H9 (cell line): ENCODE measurements around the gene PSMD10. TPM values are rescaled to one million over a fixed set of nuclear protein-coding genes. Genes with fewer than 3 reads are reported as not detected.

Experiments
- DNase-seq: peaks from one replicate; pipeline ENCODE4 v3.0.0-alpha.2; 2017
- H2AFZ ChIP-seq: one replicate; pipeline ENCODE4 v1.6.1; 2013; ENCODE audit warnings: mild to moderate bottlenecking, low read length, control low read depth, moderate library complexity
- H2AK5ac ChIP-seq: 2 replicates; pipeline ENCODE4 v1.6.1; 2013; ENCODE audit warnings: low read length, control low read depth, mixed read lengths; ENCODE audit not compliant: insufficient read length
- H2BK120ac ChIP-seq: one replicate; pipeline ENCODE4 v1.6.1; 2013; ENCODE audit warnings: low read depth, mild to moderate bottlenecking, low read length, control low read depth, inconsistent platforms; ENCODE audit not compliant: poor library complexity, severe bottlenecking
- H2BK12ac ChIP-seq: 2 replicates; pipeline ENCODE4 v1.6.1; 2013; ENCODE audit warnings: low read length, control low read depth, mixed read lengths, low read depth; ENCODE audit not compliant: insufficient read length
- H2BK15ac ChIP-seq: 2 replicates; pipeline ENCODE4 v1.6.1; 2013; ENCODE audit warnings: low read depth, low read length, control low read depth
- H2BK20ac ChIP-seq: one replicate; pipeline ENCODE4 v1.6.1; 2013; ENCODE audit warnings: low read depth, mild to moderate bottlenecking, low read length, control low read depth, inconsistent platforms; ENCODE audit not compliant: poor library complexity, severe bottlenecking
- H2BK5ac ChIP-seq: 2 replicates; pipeline ENCODE4 v1.6.1; 2013; ENCODE audit warnings: low read length, control low read depth, mixed read lengths; ENCODE audit not compliant: insufficient read length
- H3K14ac ChIP-seq: 2 replicates; pipeline ENCODE4 v1.6.1; 2013; ENCODE audit warnings: low read length, control low read depth; ENCODE audit not compliant: insufficient read depth
- H3K18ac ChIP-seq: 2 replicates; pipeline ENCODE4 v1.6.1; 2013; ENCODE audit warnings: low read depth, mild to moderate bottlenecking, mixed read lengths, low read length, control low read depth; ENCODE audit not compliant: insufficient read length
- H3K23ac ChIP-seq: 2 replicates; pipeline ENCODE4 v1.6.1; 2013; ENCODE audit warnings: low read length, control low read depth, mixed read lengths, low read depth; ENCODE audit not compliant: insufficient read length
- H3K23me2 ChIP-seq: 2 replicates; pipeline ENCODE4 v1.6.1; 2013; ENCODE audit warnings: low read depth, mild to moderate bottlenecking, mixed read lengths, low read length, control low read depth; ENCODE audit not compliant: insufficient read length, poor library complexity, severe bottlenecking
- H3K27ac ChIP-seq: 2 replicates; pipeline ENCODE4 v1.5.1; 2013; ENCODE audit warnings: low read length, control low read depth, mixed read lengths, low read depth; ENCODE audit not compliant: insufficient read length
- H3K27me3 ChIP-seq: 2 replicates; pipeline ENCODE4 v1.6.1; 2013; ENCODE audit warnings: low read length, control low read depth, inconsistent platforms; ENCODE audit not compliant: insufficient read depth
- H3K4ac ChIP-seq: 2 replicates; pipeline ENCODE4 v1.6.1; 2013; ENCODE audit warnings: low read depth, mild to moderate bottlenecking, control low read depth, inconsistent platforms, low read length, moderate library complexity
- H3K4me1 ChIP-seq: 2 replicates; pipeline ENCODE4 v1.6.1; 2013; ENCODE audit warnings: low read length, control low read depth, inconsistent platforms; ENCODE audit not compliant: insufficient read depth
- H3K4me2 ChIP-seq: 2 replicates; pipeline ENCODE4 v1.6.1; 2013; ENCODE audit warnings: low read length, control low read depth, mixed read lengths; ENCODE audit not compliant: insufficient read length, insufficient read depth
- H3K56ac ChIP-seq: 2 replicates; pipeline ENCODE4 v1.6.1; 2013; ENCODE audit warnings: low read depth, mild to moderate bottlenecking, mixed read lengths, low read length, control low read depth; ENCODE audit not compliant: insufficient read length
- H3K79me1 ChIP-seq: 2 replicates; pipeline ENCODE4 v1.6.1; 2013; ENCODE audit warnings: low read depth, mild to moderate bottlenecking, moderate library complexity, low read length, control low read depth, inconsistent platforms; ENCODE audit not compliant: insufficient read depth, poor library complexity, severe bottlenecking
- H3K79me2 ChIP-seq: 2 replicates; pipeline ENCODE4 v1.6.1; 2013; ENCODE audit warnings: low read length, control low read depth, inconsistent platforms; ENCODE audit not compliant: insufficient read depth
- H3K9ac ChIP-seq: 2 replicates; pipeline ENCODE4 v1.6.1; 2013; ENCODE audit warnings: low read length, control low read depth, mixed read lengths; ENCODE audit not compliant: insufficient read length; ENCODE audit errors: extremely low read depth
- H3K9me3 ChIP-seq: one replicate; pipeline ENCODE4 v1.6.1; 2013; ENCODE audit warnings: low read depth, low read length, inconsistent platforms; ENCODE audit not compliant: control insufficient read depth
- H3T11ph ChIP-seq: one replicate; pipeline ENCODE4 v1.6.1; 2013; ENCODE audit warnings: mild to moderate bottlenecking, low read length, control low read depth, inconsistent platforms
- H4K20me1 ChIP-seq: one replicate; pipeline ENCODE4 v1.6.1; 2013; ENCODE audit not compliant: control insufficient read depth, insufficient read length, insufficient read depth
- H4K5ac ChIP-seq: 2 replicates; pipeline ENCODE4 v1.6.1; 2013; ENCODE audit warnings: low read depth, mild to moderate bottlenecking, mixed read lengths, low read length, control low read depth; ENCODE audit not compliant: insufficient read length
- H4K8ac ChIP-seq: replicated peaks from 2 replicates; pipeline ENCODE4 v1.6.1; 2013; ENCODE audit warnings: low read length, control low read depth, mixed read lengths, low read depth; ENCODE audit not compliant: insufficient read length
- H4K91ac ChIP-seq: 2 replicates; pipeline ENCODE4 v1.6.1; 2013; ENCODE audit warnings: low read depth, mild to moderate bottlenecking, moderate library complexity, mixed read lengths, low read length, control low read depth; ENCODE audit not compliant: insufficient read length
- H3K27ac Mint-ChIP-seq, 3 experiments: 2 replicates in 2 of 3; 3 replicates in 1 of 3; pipeline ENCODE4 v1.8.0; 2020 to 2021; ENCODE audit warnings: mixed read lengths in 3 of 3, mild to moderate bottlenecking in 1 of 3, moderate library complexity in 1 of 3
- H3K27me3 Mint-ChIP-seq: 2 replicates; pipeline ENCODE4 v1.8.0; 2021; ENCODE audit warnings: low read depth, mild to moderate bottlenecking, moderate library complexity, mixed read lengths
- H3K36me3 Mint-ChIP-seq, 3 experiments: 2 replicates in 2 of 3; 3 replicates in 1 of 3; pipeline ENCODE4 v1.8.0; 2020 to 2021; ENCODE audit warnings: low read depth in 3 of 3, mixed read lengths in 3 of 3; ENCODE audit not compliant: insufficient read depth in 1 of 3
- H3K4me1 Mint-ChIP-seq, 2 experiments: 2 replicates each; pipeline ENCODE4 v1.8.0; 2020; ENCODE audit warnings: mixed read lengths in 2 of 2
- H3K4me3 Mint-ChIP-seq, 2 experiments: 2 replicates in 1 of 2; 3 replicates in 1 of 2; pipeline ENCODE4 v1.8.0; 2020 to 2021; ENCODE audit warnings: mild to moderate bottlenecking in 2 of 2, mixed read lengths in 2 of 2, moderate library complexity in 1 of 2
- H3K9me3 Mint-ChIP-seq, 2 experiments: 2 replicates in 1 of 2; 3 replicates in 1 of 2; pipeline ENCODE4 v1.8.0; 2020; ENCODE audit warnings: mild to moderate bottlenecking in 2 of 2, mixed read lengths in 2 of 2, moderate library complexity in 1 of 2
- WGBS: extraction: QIAGEN DNeasy Blood & Tissue Kit; methylation state at CpG from one replicate; pipeline ENCODE4 v1.1.7; 2013; ENCODE audit warnings: missing lambda C conversion rate, low lambda C conversion rate, mixed read lengths; ENCODE audit not compliant: insufficient read length; ENCODE audit errors: extremely low coverage; 5-methylcytosine and 5-hydroxymethylcytosine counted together
- total RNA-seq: library from RNA; stranded (reverse); gene quantifications from 2 replicates; pipeline ENCODE4 v1.2.1, GENCODE V29; 2021
- TF ChIP-seq, protein P1 (sequence below): fragments of 200-600 bp; sonication (generic); conservative IDR thresholded peaks from 3 replicates; pipeline ENCODE4 v1.8.0; 2021; ENCODE audit warnings: antibody characterized with exemption, mild to moderate bottlenecking

The PSMD10 gene
- total RNA-seq, 1 experiment from 2014 or later: 93.9 TPM

- no peaks in the 10 kb centered on the region for H3K79me1 ChIP-seq
- no peak overlapping the region for H4K8ac ChIP-seq
- no peak overlapping the region for H2AFZ ChIP-seq
- DNase-seq: no peak
- H3K4ac ChIP-seq: no peak overlapping the region
- H3K9ac ChIP-seq: no peak overlapping the region
- no peak overlapping the region for H2AK5ac ChIP-seq
- Mint-ChIP-seq H3K27me3 (no peaks in the 10 kb centered on the region), H3K27ac (no peak overlapping the region), H3K4me3 (no peak overlapping the region), H3K36me3 (no peaks in the 10 kb centered on the region), H3K4me1 (peaks cover 0 to 10% of the 10 kb centered on the region in 2 experiments; a peak in 2 of 4 replicates), H3K9me3 (no peaks in the 10 kb centered on the region)
- H3K4me1 ChIP-seq: no peaks in the 10 kb centered on the region
- H2BK120ac ChIP-seq: no peak overlapping the region
- no peaks in the 10 kb centered on the region for H3K27me3 ChIP-seq
- H3T11ph ChIP-seq: no peak overlapping the region
- H3K23me2 ChIP-seq: no peaks in the 10 kb centered on the region
- no peak overlapping the region for H3K14ac ChIP-seq
- no peak overlapping the region for H3K27ac ChIP-seq
- no peak overlapping the region for H3K23ac ChIP-seq
- H2BK20ac ChIP-seq: no peak overlapping the region
- no peak overlapping the region for H4K5ac ChIP-seq
- H4K91ac ChIP-seq: no peak overlapping the region
- H3K9me3 ChIP-seq: no peaks in the 10 kb centered on the region
- no peak overlapping the region for H2BK12ac ChIP-seq
- no peak overlapping the region for H3K56ac ChIP-seq
- no CpG with 5 or more reads among the region's 3 CpGs for WGBS
- H3K79me2 ChIP-seq: no peaks in the 10 kb centered on the region
- H2BK5ac ChIP-seq: no peak overlapping the region
- no peaks in the 10 kb centered on the region for H4K20me1 ChIP-seq
- no peak overlapping the region for H2BK15ac ChIP-seq
- H3K18ac ChIP-seq: no peak overlapping the region
- no peak overlapping the region for H3K4me2 ChIP-seq
- TF ChIP-seq, protein P1, sequence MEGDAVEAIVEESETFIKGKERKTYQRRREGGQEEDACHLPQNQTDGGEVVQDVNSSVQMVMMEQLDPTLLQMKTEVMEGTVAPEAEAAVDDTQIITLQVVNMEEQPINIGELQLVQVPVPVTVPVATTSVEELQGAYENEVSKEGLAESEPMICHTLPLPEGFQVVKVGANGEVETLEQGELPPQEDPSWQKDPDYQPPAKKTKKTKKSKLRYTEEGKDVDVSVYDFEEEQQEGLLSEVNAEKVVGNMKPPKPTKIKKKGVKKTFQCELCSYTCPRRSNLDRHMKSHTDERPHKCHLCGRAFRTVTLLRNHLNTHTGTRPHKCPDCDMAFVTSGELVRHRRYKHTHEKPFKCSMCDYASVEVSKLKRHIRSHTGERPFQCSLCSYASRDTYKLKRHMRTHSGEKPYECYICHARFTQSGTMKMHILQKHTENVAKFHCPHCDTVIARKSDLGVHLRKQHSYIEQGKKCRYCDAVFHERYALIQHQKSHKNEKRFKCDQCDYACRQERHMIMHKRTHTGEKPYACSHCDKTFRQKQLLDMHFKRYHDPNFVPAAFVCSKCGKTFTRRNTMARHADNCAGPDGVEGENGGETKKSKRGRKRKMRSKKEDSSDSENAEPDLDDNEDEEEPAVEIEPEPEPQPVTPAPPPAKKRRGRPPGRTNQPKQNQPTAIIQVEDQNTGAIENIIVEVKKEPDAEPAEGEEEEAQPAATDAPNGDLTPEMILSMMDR: no peak
Measured at GRCh38 chrX:108117988-108118387, 26.6 kb upstream of the PSMD10 start.
